Stimulated activated CD4-positive, alpha-beta T cell treated with anti-CD3 and anti-CD28 coated beads, Interleukin-15, amount 100 ng/mL, for 48 hours (primary cell): ENCODE measurements around the gene SHC4.

Experiments
- DNase-seq, 2 donors: peaks; one replicate each; pipeline ENCODE4 v3.0.0-alpha.2; 2020; ENCODE audit warnings: low read depth in 2 of 2

Gene SHC4

DNA sequence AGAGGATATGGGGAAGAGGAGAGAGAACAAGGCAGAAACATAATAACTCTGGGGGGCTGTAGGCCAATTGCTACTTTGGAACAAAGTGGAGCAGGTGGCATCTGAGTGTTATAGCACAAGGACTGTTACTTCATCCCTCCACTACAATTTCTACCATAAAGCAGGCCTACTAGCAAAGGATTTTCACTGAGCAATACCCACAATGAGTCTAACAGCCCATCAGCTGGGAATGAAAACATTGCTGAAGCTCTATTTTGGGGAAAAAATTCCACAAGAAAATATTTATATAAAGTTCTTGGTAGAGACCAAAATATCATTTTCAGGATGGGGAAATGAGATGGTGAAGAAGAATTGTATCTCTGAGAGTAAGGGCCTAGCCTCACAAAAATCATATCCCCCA, 3.6 kb upstream of the SHC4 start:
- DNase-seq: no peak

DNA sequence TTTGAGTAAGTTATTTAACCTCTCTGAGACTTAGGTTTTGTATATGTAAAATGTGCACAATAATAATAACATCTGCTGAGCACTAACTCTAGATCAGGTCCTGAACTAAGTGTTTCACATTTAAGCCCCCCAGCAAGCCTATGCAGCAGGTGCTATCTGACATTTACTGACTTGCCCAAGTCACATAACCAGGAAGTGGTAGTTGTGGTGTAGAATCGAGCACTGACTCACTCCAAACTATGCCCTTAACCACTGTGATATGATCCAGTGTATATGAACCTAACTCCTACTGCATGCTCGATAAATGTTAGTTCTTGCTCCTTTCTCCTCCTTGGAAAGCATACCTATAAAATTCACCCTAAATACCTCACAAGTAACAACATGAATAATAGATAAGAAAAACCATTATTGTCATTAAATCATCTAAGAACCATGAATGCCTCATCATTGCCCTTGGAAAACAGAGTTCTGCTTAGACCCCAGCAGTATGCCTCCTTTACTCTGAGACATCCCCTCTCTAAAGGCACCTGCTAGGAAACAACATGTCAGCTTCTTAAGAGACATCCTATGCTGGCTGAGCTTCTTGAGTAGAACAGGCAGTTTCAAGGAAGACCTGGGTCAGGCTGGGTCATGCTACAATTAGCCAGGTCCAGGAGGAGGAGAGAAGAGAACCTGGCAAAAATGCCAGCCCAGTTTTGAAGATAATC, 3.0 kb upstream of the SHC4 start:
- no peak for DNase-seq

GRCh38 chr15:48965972-48966371, 2.3 kb upstream of the SHC4 start:
- DNase-seq: no peak

DNA sequence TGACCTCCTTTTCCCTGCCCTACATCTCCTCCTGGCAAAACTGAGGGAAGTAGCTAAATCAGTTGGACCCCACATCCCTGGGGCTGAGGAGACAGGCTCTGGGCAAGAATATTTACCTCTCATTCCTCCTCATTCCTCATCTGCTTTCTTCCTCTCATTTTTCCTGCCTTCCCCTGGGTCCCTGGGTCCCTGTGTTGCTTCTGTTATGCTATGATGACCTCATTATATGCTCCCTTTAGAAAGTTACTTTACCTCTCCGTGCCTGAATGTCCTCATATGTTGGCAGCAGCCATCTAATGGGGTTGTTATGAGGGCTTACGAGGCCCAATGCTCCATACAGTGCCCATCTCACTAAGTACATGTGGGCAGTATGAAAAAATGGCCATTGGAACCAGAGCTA, 1.2 kb upstream of the SHC4 start:
- no peak for DNase-seq

DNA sequence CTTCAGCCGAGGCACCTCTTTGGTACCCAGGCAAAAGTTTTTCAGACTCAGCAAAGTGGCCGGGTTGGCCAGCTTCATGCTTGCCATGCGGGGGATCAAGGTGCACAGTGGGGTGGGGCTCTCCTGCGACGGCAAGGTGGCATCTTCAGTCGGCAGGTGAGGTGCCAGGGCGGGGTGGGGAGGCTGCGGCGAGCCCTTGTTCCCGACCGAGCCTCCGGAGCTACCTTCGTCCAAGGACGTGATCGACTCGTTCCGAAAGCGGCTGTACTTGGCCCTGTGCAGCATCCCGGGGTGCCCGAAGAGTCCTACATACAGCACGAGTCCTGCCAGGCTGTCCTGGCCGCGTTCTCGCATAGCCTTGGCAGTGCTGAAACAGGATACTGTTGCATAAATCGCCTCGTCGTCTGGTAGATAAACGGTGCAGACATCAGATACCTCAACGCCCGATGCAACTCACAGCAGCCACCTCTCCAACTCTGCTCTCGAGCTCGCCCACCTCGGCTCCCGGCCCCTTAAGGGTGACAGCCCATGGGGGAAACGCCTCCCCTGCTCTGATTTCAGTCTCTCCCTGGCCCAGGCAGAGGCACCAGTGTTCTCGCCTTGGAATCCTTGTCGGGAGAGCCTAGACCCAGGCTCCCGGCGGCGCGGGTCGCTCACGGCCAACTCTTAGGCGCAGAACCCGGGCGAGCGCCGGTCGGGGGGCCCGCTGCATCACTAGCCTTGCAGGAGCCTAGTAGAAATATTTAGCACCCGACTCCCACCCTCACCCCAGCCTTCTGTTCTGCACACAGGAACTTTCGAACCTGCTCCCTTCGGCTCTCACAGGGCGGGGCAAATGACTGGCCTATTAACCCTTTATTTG, 826 bp downstream of the SHC4 start:
- DNase-seq: no peak

DNA sequence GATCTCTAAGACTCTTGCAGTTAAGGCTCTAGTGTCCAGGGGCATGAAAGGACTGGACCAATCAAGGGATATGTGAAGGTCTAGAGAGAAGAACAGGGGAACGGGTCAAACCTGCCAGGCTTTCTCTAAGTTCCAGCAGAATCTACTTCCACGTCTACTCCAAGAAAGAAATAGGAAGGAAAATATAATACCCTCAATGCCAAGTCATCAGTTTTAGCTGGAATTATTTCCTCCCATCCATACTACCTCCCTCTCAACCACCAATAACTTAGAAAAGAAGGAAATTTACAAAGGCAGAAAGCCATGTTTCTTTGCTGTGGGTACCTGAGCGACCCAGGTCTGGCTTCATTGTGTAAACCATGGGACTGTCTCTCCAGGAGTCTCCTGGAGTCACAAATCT, 7.8 kb downstream of the SHC4 start:
- DNase-seq: no peak

DNA sequence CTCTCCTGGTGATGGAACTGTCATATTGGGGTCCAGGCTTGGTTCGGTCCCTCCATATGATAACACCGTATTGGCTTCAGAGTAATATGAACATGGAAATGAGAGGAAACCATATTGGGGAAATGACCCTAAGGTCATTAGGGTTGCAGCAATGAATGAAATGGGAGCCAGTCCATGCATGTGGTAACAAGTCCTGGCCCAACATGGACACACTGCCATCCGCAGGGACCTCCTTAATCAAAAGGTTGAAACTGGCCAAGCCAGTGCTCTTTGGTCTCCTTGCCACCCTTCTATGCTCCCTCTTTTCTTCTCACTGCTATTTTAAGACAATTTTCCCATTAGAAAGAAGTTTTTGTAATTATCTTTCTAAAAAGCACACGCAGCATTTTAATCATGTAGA, 8.3 kb downstream of the SHC4 start:
- DNase-seq: no peak

GRCh38 chr15:48954538-48954937, 9.2 kb downstream of the SHC4 start:
- no peak for DNase-seq

DNA sequence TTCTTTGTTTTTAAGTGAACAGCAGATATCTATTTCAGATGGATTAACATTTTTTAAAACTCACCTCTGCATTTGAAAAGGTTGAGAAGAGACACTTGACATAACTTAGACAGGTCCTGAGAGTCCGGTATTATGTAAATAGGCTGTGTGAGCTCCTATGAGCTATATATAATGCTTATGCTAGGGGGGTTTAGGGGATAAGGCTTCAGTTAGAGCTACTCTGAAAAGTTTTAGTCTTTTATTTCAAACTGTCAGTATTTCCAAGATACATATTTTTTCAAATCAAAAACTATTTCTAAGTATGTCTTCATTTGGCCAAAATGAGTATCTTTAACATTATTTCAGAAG, 16.9 kb downstream of the SHC4 start:
- DNase-seq: no peak

DNA sequence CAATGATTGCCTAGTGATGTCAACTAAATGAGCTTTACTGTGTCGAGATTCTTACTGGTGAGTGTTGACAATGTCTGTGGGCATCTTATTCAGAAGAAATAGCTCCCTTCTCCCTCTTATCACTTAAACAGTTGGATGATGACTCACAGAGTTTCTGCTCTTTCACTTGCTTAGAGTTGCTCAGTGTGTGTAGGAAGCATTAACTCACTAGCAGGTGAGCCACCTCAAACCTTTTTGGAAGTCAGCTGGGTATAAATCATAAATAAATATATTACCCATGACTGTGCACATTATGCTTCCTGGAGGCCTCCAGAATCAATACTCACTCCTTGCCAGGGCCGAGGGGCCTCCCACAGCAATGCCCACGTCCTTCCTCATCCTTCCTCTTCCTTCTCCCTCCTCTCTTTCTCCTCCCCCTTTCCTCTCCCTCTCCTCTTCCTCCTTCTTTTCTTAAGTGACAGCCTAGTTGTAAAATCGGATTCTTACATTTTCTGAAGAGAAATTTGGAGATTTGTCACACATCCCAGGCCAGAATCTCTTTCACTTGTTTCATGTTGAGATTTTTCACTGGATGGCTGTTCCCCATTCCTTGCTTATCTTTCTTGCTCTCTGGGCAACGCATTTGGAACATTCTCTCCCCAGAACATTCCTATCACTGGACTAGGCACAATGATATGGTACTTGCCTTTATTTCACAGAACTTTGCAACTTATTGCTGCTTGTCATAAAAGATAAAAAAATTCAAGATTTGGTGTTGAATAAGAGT, 17.5 kb downstream of the SHC4 start:
- no peak for DNase-seq

DNA sequence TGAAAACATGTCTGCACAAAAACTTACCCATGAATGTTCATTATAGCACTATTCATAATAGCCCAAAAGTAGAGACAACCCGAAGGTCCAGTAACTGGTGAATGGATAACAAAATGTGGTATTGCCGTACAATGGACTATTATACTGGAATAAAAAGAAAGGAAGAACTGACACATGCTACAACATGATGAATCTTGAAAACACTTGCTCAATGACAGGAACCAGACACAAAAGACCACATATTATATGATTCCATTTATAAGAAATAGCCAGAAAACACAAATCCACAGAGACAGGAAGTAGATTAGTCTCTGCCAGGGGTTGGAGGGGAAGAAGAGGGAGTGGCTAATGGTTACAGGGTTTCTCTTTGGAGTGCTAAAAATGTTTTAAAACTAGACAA, 18.3 kb downstream of the SHC4 start:
- DNase-seq: no peak

- no peak for DNase-seq
These were observed 21.8 kb downstream of the SHC4 start for GRCh38 chr15:48941904-48942303.

DNA sequence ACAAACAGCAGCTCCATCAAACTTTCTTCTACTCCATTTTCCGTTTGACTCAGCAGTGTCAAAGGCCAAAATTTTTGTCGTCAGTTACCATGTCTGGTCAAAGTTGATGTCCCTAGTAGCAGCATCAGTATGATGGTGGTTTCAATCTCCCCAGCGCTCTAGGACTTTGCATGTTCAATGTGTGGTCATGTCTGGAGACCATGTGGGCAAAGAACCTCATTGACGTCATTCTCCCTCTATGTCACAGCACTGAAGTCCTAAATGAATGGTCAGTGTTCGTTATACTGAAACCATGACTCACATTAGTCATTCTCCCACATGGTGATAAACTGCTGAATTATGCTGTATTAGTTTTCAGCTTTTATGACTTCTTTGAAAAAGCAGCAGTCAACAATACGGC, 23.2 kb downstream of the SHC4 start:
- no peak for DNase-seq

DNA sequence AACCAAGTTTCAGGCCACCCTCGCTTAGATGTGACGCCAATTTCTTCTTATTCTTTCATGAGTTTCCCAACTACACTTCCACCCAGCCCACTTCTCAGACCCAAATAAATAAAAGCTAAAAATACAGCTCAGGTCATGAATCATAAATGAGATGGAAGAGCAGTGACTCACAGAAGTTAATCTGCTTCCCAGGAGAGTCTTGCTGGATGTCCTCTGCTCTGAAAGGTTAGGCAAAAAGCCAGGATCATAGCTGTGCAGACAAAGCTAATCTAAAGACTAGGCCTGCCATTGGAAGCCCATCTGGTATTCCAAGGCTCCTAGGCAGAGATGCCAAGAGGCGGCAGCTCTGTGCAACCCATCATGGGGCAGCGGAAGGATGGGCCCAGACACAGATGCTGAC, 24.1 kb downstream of the SHC4 start:
- no peak for DNase-seq

GRCh38 chr15:48937886-48938285, 25.8 kb downstream of the SHC4 start:
- no peak for DNase-seq

DNA sequence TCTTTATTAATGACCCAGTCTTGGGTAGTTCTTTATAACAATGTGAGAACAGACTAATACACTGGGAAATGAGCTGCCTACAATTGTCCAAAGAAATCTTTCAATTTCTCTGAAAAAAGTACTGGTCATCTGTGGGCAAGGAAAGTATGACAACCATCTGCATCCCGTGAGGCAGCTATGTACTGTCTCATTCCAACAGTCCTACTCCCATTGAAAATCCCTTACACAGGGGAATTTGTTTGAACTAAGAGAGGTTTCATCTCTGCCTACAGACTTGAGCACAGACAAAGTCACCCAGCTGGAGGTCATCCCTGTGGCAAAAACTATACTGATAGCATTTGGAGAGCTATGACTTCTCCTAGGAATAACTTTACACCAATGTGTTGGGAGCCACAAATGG, 27.1 kb downstream of the SHC4 start:
- no peak for DNase-seq

GRCh38 chr15:48935236-48935635, 28.5 kb downstream of the SHC4 start:
- no peak for DNase-seq

DNA sequence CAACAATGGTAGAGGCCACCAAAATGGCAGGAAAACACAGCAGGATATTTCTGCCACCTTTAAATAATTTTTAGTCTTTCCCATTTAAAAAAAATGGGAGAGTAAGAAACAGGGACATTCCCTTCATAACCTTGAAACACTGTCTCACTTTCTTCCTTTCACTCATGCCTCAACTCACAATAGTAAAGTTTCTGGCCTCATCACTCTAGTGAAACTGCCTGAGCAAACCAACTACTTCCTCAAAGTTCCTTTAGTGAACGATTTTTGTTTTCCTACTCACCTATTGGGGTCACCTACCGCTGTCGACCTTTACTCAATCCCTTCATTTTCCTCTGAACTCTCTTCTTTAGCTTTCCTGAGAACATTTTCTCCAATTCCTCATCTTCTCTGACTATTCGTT, 33.0 kb downstream of the SHC4 start:
- no peak for DNase-seq

- DNase-seq: no peak
These were observed 34.1 kb downstream of the SHC4 start for GRCh38 chr15:48929661-48930060.

GRCh38 chr15:48928877-48929538, 34.7 kb downstream of the SHC4 start:
- DNase-seq: peak; percentile 38 to 59

DNA sequence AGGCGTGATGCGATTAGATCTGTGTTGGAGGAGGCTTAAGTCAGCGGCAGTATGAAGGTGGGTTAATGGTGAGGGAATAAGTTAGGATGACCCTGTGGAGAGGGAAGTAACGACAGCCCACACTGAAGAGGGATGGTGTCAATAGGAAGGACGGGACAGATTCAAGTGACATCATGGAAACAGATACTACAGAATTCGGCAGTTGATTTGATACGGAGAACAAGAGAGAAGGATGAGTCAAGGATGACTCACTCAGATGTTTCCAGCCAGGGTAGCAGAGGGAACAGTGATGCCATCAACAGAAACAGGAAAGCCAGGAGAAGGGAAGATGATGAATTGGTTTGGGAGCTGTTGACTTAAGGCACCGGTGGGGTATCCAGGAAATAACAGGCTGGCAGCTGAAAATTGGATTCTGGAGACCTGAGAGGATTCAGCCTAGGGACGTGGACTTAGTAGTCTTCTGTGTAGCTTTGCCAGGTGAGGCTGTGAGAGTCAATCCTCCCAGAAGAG, 38.0 kb downstream of the SHC4 start:
- DNase-seq: no peak
